T-helper 22 cell (primary cell): ENCODE data around the gene ZIC4.

Experiments
- DNase-seq: peaks from one replicate; pipeline ENCODE4 v3.0.0-alpha.2; 2020; ENCODE audit warnings: low read depth

Gene ZIC4

GRCh38 chr3:147417551-147418295, 11.4 kb upstream of the ZIC4 start:
- no peak for DNase-seq

GRCh38 chr3:147416931-147417330, 10.6 kb upstream of the ZIC4 start:
- DNase-seq, result no peak

- no peak for DNase-seq
Observed at GRCh38 chr3:147415874-147416273, 9.5 kb upstream of the ZIC4 start.

GRCh38 chr3:147415286-147415685, 8.9 kb upstream of the ZIC4 start:
- no peak for DNase-seq

GRCh38 chr3:147414390-147415138, 8.2 kb upstream of the ZIC4 start:
- DNase-seq, result no peak

GRCh38 chr3:147413686-147414389, 7.5 kb upstream of the ZIC4 start:
- DNase-seq, result no peak

GRCh38 chr3:147412917-147413685, 6.8 kb upstream of the ZIC4 start:
- DNase-seq, result no peak

- no peak for DNase-seq
Observed at GRCh38 chr3:147412261-147412916, 6.0 kb upstream of the ZIC4 start.

GRCh38 chr3:147411815-147412241, 5.5 kb upstream of the ZIC4 start:
- no peak for DNase-seq

- no peak for DNase-seq
Observed at GRCh38 chr3:147411238-147411814, 5.0 kb upstream of the ZIC4 start.

- no peak for DNase-seq
Observed at GRCh38 chr3:147410526-147411237, 4.3 kb upstream of the ZIC4 start.

- no peak for DNase-seq
Observed at GRCh38 chr3:147410116-147410525, 3.8 kb upstream of the ZIC4 start.

- DNase-seq, result no peak
Observed at GRCh38 chr3:147409143-147410115, 3.1 kb upstream of the ZIC4 start, which contains the start of gene ZIC1. ZIC1 (plus strand) TSS chr3:147409365; CDS start chr3:147410113, 748 bp downstream.

GRCh38 chr3:147408188-147409100, 2.1 kb upstream of the ZIC4 start:
- DNase-seq, result no peak

- DNase-seq, result no peak
Observed at GRCh38 chr3:147407498-147408187, 1.3 kb upstream of the ZIC4 start.

GRCh38 chr3:147407114-147407497, 763 bp upstream of the ZIC4 start:
- DNase-seq, result no peak

- DNase-seq, result no peak
Observed at GRCh38 chr3:147405231-147406027, 914 bp downstream of the ZIC4 start.
